HepG2 (cell line): Measurements from ENCODE around the gene MBTPS2. TPM values are rescaled to one million over a fixed set of nuclear protein-coding genes. Genes with fewer than 3 reads are reported as not detected.

Experiments used
- ATAC-seq: fragments of 200-7000 bp; cut with Tn5 transposase; 3 replicates; pipeline ENCODE4 v1.9.1; 2020; ENCODE audit warnings: mild to moderate bottlenecking, moderate library complexity
- BruUV-seq: library from RNA; stranded (reverse); fragments of 400-500 nt; replicated peaks from 2 replicates; lab custom pipeline; 2021; lab: Mats Ljungman, UMichigan
- CTCF ChIA-PET: fragments of 300-600 bp; formaldehyde crosslinking; extraction: SDS; loops from one replicate; lab custom pipeline; 2021; ENCODE audit warnings: low total read pairs, inconsistent platforms, low intra/inter-chr PET ratio; lab: Yijun Ruan, JAX
- POLR2A ChIA-PET: fragments of 350-600 bp; sonication (Branson Sonifier 250); formaldehyde crosslinking; loops from one replicate; lab custom pipeline; 2020; ENCODE audit warnings: antibody characterized with exemption, inconsistent platforms; lab: Yijun Ruan, JAX
- DNase-seq: peaks from one replicate; pipeline ENCODE4 v3.0.0-alpha.2; 2015; ENCODE audit warnings: low spot score
- FAIRE-seq: peaks from 3 replicates; lab custom pipeline; 2011; peaks lifted over from hg19 to GRCh38; lab: Jason Lieb, UNC
- H2AFZ ChIP-seq: one replicate; pipeline ENCODE4 v1.6.1; 2011; ENCODE audit warnings: low read length, inconsistent platforms
- H3K27ac ChIP-seq: fragments of 300-600 bp; 3 replicates; pipeline ENCODE4 v1.8.0; 2011; ENCODE audit warnings: mixed run types, mild to moderate bottlenecking, mixed read lengths, low read length, inconsistent platforms; ENCODE audit not compliant: insufficient read depth; ENCODE audit errors: extremely low read length
- H3K27me3 ChIP-seq, 2 experiments: fragments of 200-600 bp in 1 of 2; 2 replicates in 1 of 2; 3 replicates in 1 of 2; pipeline versions ENCODE4 v1.6.0 to v1.8.0; 2011; ENCODE audit warnings: low read length in 2 of 2, mild to moderate bottlenecking in 2 of 2, moderate library complexity in 2 of 2, inconsistent platforms in 1 of 2; ENCODE audit not compliant: insufficient read depth in 2 of 2, control insufficient read depth in 1 of 2
- H3K36me3 ChIP-seq, 2 experiments: fragments of 200-600 bp in 1 of 2; replicated peaks in 1 of 2; 2 replicates in 1 of 2; 3 replicates in 1 of 2; pipeline versions ENCODE4 v1.5.1 to v1.8.0; 2011; ENCODE audit warnings: low read length in 2 of 2, inconsistent platforms in 1 of 2; ENCODE audit not compliant: insufficient read depth in 2 of 2, control insufficient read depth in 1 of 2
- H3K4me1 ChIP-seq: 2 replicates; pipeline ENCODE4 v1.5.1; 2012; ENCODE audit warnings: low read length, inconsistent platforms; ENCODE audit not compliant: insufficient read depth
- H3K4me2 ChIP-seq: 2 replicates; pipeline ENCODE4 v1.6.0; 2011; ENCODE audit warnings: low read depth, low read length, inconsistent platforms
- H3K4me3 ChIP-seq, 3 experiments: fragments of 200-600 bp in 1 of 3; sonication (generic), shearing (Covaris generic) in 1 of 3; replicated peaks in 1 of 3; 2 replicates each; pipeline ENCODE4 v1.5.1; 2011 to 2016; ENCODE audit warnings: low read length in 3 of 3, inconsistent platforms in 2 of 3, low read depth in 2 of 3, mild to moderate bottlenecking in 2 of 3, control low read depth in 1 of 3, mixed read lengths in 1 of 3; ENCODE audit not compliant: insufficient read depth in 1 of 3
- H3K79me2 ChIP-seq: one replicate; pipeline ENCODE4 v1.6.1; 2011; ENCODE audit warnings: low read length, inconsistent platforms; ENCODE audit not compliant: insufficient read depth
- H3K9ac ChIP-seq: 2 replicates; pipeline ENCODE4 v1.6.0; 2011; ENCODE audit warnings: mild to moderate bottlenecking, low read depth, low read length, inconsistent platforms; ENCODE audit not compliant: insufficient read depth
- H3K9me3 ChIP-seq: 2 replicates; pipeline ENCODE4 v1.5.1; 2012; ENCODE audit warnings: mild to moderate bottlenecking, low read length
- H4K20me1 ChIP-seq: 2 replicates; pipeline ENCODE4 v1.6.0; 2011; ENCODE audit warnings: inconsistent platforms, mild to moderate bottlenecking, low read length, moderate library complexity; ENCODE audit not compliant: insufficient read depth
- IRF9 ChIP-seq: sonication (generic); formaldehyde crosslinking; IDR thresholded peaks from 2 replicates; pipeline ENCODE4 v1.8.0; 2022; ENCODE audit warnings: missing genetic modification reagents, mild to moderate bottlenecking, borderline replicate concordance
- KAT2B ChIP-seq: fragments of 150-350 bp; IDR thresholded peaks from 2 replicates; pipeline ENCODE4 v1.6.1; 2014; ENCODE audit warnings: low read depth, low read length, borderline replicate concordance
- RBM39 ChIP-seq: fragments of 200-400 bp; formaldehyde crosslinking; IDR thresholded peaks from one replicate; pipeline ENCODE4 v1.6.1; 2018; ENCODE audit warnings: antibody characterized with exemption, mild to moderate bottlenecking, low read depth, low read length; ENCODE audit not compliant: poor library complexity, severe bottlenecking
- SMC3 ChIP-seq: IDR thresholded peaks from 2 replicates; pipeline ENCODE4 v1.6.1; 2011; ENCODE audit warnings: low read length, improper control_type of control experiment
- SMYD3 ChIP-seq: sonication (generic); formaldehyde crosslinking; IDR thresholded peaks from 2 replicates; pipeline ENCODE4 v1.8.1; 2023; ENCODE audit warnings: mild to moderate bottlenecking, missing genetic modification reagents
- SOX13 ChIP-seq, 3 experiments: fragments of 450-650 bp in 1 of 3; sonication (generic) in 1 of 3; formaldehyde crosslinking in 1 of 3; IDR thresholded peaks in 2 of 3; conservative IDR thresholded peaks in 1 of 3; 2 replicates each; pipeline versions ENCODE4 v1.5.0 to v1.6.1; 2016 to 2020; ENCODE audit warnings: antibody characterized with exemption in 1 of 3, mild to moderate bottlenecking in 1 of 3, missing compliant biosample characterization in 1 of 3, missing genetic modification reagents in 1 of 3, moderate library complexity in 1 of 3
- STAT5B ChIP-seq: sonication (generic); formaldehyde crosslinking; IDR thresholded peaks from 2 replicates; pipeline ENCODE4 v1.4.0; 2020; ENCODE audit warnings: missing genetic modification reagents
- TBX2 ChIP-seq: sonication (generic); formaldehyde crosslinking; IDR thresholded peaks from 2 replicates; pipeline ENCODE4 v1.5.0; 2020; ENCODE audit warnings: missing genetic modification reagents, mild to moderate bottlenecking, borderline replicate concordance
- ZHX2 ChIP-seq, 2 experiments: sonication (generic) in 1 of 2; formaldehyde crosslinking in 1 of 2; IDR thresholded peaks; 2 replicates each; pipeline versions ENCODE4 v1.6.1 to v1.9.0; 2014 to 2022; ENCODE audit warnings: antibody characterized with exemption in 1 of 2, borderline replicate concordance in 1 of 2, inconsistent platforms in 1 of 2, low read depth in 1 of 2, missing genetic modification reagents in 1 of 2
- ZNF124 ChIP-seq: sonication (generic); formaldehyde crosslinking; IDR thresholded peaks from 2 replicates; pipeline ENCODE4 v1.4.0; 2020; ENCODE audit warnings: missing genetic modification reagents
- ZNF558 ChIP-seq: sonication (generic); formaldehyde crosslinking; IDR thresholded peaks from 2 replicates; pipeline ENCODE4 v1.9.0; 2022; ENCODE audit warnings: mild to moderate bottlenecking, missing genetic modification reagents, borderline replicate concordance
- ZNF792 ChIP-seq: IDR thresholded peaks from 2 replicates; pipeline ENCODE4 v1.6.1; 2016
- WGBS: methylation state at CpG from one replicate; pipeline ENCODE4 v1.1.6; 2017; ENCODE audit warnings: low lambda C conversion rate; 5-methylcytosine and 5-hydroxymethylcytosine counted together
- in situ Hi-C: cut with HindIII; loops from 2 replicates; pipeline ENCODE4 v1.10.0; 2017; ENCODE audit warnings: low pct_unique_long_range_greater_than_20kb; ENCODE audit not compliant: extremely low pct_ligation_motif_present
- intact Hi-C: fragments of 100-400 bp; cut with micrococcal nuclease; formaldehyde crosslinking; loops from one replicate; pipeline ENCODE4 v1.10.0; 2022; ENCODE audit not compliant: unreplicated experiment
- polyA plus RNA-seq, 8 experiments: library from polyadenylated mRNA; depleted of rRNA in 3 of 8; stranded (reverse) in 7 of 8; unstranded in 1 of 8; fragments of >200 nt; fragmentation: Illumina TruSeq in 4 of 8; extraction: Trizol in 4 of 8; gene quantifications; 2 replicates each; pipeline versions ENCODE4 v1.2.1 to v1.2.3, GENCODE V29; 2011 to 2016; ENCODE audit warnings: low read depth in 4 of 8, missing spikeins in 1 of 8, mixed read lengths in 1 of 8; ENCODE audit not compliant: insufficient read depth in 1 of 8
- total RNA-seq, 5 experiments: library from RNA; depleted of rRNA; stranded (reverse); fragments of >200 nt; fragmentation: Illumina TruSeq; extraction: Trizol; gene quantifications; 2 replicates each; pipeline ENCODE4 v1.2.3, GENCODE V29; 2016; ENCODE audit warnings: low read depth in 1 of 5

The MBTPS2 gene
- total and polyA plus RNA-seq, 2 of the 13 experiments (the other 11 are each of a cell fraction or from before 2014, with no cell fraction given) = 5.7 to 14.4 TPM

GRCh38 chrX:21800344-21800770 is 39.1 kb upstream of the MBTPS2 start:
- Histone ChIP-seq H3K27ac (no peak overlapping the region), H3K4me2 (peak overlapping the region; percentile 18; the same call in 1 of the 2 replicates), H3K79me2 (no peaks in the 10 kb centered on the region), H3K36me3 (no peaks in the 10 kb centered on the region), H3K9ac (no peak overlapping the region), H3K27me3 (no peaks in the 10 kb centered on the region), H3K9me3 (no peaks in the 10 kb centered on the region), H2AFZ (no peak overlapping the region), H4K20me1 (no peaks in the 10 kb centered on the region), H3K4me3 (no peak overlapping the region), H3K4me1 (peaks cover 47% of the 10 kb centered on the region)
- in situ Hi-C loops (no loop called here), intact Hi-C loops (no loop called here)
- 0% methylated on average over 1 of the region's 1 CpG for WGBS
- ChIA-PET CTCF (no interaction called here), POLR2A (no interaction called here)
- ATAC-seq (no peak), FAIRE-seq (no peak), DNase-seq (no peak)
- TF ChIP-seq SMYD3 (CRISPR knock-in tag) (no peak), ZNF792 (no peak), SMC3 (no peak), IRF9 (CRISPR knock-in tag) (no peak), ZNF124 (CRISPR knock-in tag) (no peak), KAT2B (no peak), SOX13 (IDR thresholded peaks at IDR 0.05) (no peak), SOX13 (CRISPR knock-in tag; conservative IDR thresholded peaks at IDR 0.05 in 1 of 2, IDR thresholded peaks at IDR 0.05 in 1 of 2) (no peak), RBM39 (no peak), ZHX2 (IDR thresholded peaks at IDR 0.05; ENCODE audit: low read depth) (no peak), ZHX2 (CRISPR knock-in tag; IDR thresholded peaks at IDR 0.05; ENCODE audit: borderline replicate concordance) (no peak), TBX2 (CRISPR knock-in tag) (no peak), ZNF558 (CRISPR knock-in tag) (no peak), STAT5B (CRISPR knock-in tag) (no peak)
- no TSS peak for BruUV-seq
